Measurements from ENCODE around the gene VN1R5. TPM values are rescaled to one million over a fixed set of nuclear protein-coding genes. Genes with fewer than 3 reads are reported as not detected.
"Not testable (repeated sequence)": the region's sequence is repeated elsewhere in the genome, so short reads cannot be mapped to it uniquely, and the experiment has no call there.

The VN1R5 gene
- total RNA-seq, 1 donor from 2014 or later = not detected

DNA sequence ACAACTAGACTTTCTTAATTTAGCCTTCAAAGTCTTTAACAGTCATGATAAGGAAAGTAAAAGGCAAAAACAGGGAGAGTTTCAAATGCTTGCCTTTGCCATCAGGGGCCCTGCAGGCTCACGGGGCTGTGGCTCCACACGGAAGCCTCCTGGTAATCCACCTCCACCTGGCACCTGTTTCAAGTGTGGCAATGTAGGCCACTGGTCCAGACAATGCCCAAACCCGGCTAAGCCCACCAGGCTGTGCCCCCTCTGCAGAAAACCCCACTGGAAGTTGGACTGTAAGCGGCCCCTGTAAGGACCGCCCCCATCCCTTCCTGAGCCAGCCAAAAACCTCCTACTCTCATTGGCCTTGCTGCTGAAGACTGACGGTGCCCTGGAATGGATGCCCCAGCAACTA lies 32.5 kb downstream of the VN1R5 start:
- Histone ChIP-seq H3K9me3 (no peaks in the 10 kb centered on the region), H3K4me3 (no peak overlapping the region), H3K27ac (no peak overlapping the region), H3K4me1 (no peaks in the 10 kb centered on the region), H3K27me3 (no peaks in the 10 kb centered on the region), H3K36me3 (no peaks in the 10 kb centered on the region)
- intact Hi-C loops (cut with DNase I) = no loop called here
- no peak for DNase-seq (ENCODE audit: low spot score in 2 of 2)
- no peak for TF ChIP-seq CTCF (IDR thresholded peaks at IDR 0.05)

DNA sequence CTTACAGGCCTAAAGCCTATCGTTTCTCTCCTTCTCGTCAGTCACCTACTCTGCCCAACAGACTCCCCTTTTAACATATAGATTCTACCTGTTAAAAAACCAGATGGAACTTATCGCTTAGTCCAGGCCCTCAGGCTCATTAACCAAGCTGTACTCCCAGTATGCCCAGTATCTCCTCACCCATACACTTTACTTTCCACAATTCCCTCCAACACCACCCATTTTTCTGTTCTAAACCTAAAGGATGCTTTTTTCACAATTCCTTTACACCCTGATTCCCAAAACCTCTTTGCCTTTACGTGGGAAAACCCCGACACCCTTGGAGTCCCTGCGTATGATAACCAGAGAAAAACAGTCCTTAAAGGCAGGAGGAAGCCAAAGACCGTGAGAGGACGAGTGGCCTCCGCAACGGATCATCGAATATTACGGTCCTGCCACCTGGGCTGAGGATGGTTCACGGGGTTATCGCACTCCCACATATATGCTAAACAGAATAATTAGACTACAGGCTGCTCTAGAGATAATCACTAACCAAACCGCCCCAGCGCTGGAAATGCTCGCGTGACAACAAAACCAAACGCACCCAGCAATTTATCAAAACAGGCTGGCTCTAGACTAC lies 33.5 kb downstream of the VN1R5 start:
- H3K36me3 ChIP-seq; H3K27ac ChIP-seq; intact Hi-C loops (cut with DNase I); H3K9me3 ChIP-seq; H3K27me3 ChIP-seq; DNase-seq (ENCODE audit: low spot score in 2 of 2); H3K4me3 ChIP-seq; H3K4me1 ChIP-seq: not testable (repeated sequence)

DNA sequence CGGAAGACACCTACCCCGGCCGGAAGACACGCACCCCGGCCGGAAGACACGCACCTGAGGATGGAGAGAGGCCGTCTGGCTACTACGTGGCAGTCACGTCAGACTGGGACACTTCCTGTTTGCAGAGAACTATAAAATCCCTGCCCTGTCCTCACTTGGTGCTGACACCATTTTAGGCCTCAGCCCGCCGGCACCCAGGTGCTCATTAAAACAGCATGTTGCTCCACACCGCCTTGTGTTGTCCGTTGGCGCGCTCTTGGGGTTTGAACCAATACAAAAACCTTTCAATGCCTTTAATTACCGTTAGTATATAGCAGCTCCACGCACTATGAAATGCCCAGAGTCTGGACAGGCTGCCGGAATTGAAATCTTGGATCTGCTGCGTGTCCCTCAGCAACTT lies 34.7 kb downstream of the VN1R5 start:
- Histone ChIP-seq H3K4me3 (no peak overlapping the region), H3K4me1 (no peaks in the 10 kb centered on the region), H3K27ac (no peak overlapping the region), H3K36me3 (no peaks in the 10 kb centered on the region), H3K27me3 (no peaks in the 10 kb centered on the region), H3K9me3 (no peaks in the 10 kb centered on the region)
- TF ChIP-seq CTCF (IDR thresholded peaks at IDR 0.05) = no peak
- intact Hi-C loops (cut with DNase I) = no loop called here
- no peak for DNase-seq (ENCODE audit: low spot score in 2 of 2)

DNA sequence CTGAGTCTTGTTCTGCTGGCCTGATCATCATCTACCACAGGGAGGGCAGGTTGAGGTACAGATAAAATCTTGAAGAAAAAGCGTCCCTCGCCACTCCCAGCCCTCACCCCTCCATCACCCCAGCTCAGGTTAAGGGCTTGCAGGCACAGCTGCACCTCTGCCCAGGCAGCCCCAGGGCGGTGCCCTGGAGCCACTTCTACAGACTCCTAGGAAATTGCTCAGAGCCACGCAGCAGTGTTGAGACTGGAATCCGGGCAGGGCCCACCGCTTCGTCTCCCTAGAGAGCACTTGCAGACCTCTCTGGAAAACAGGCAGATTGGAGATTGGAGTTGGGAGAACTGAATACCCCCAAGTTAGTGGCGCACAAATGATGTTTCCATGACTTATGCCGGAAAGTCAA lies 35.3 kb downstream of the VN1R5 start:
- H3K36me3 ChIP-seq = no peaks in the 10 kb centered on the region
- no peaks in the 10 kb centered on the region for H3K27me3 ChIP-seq
- H3K27ac ChIP-seq = no peak overlapping the region
- TF ChIP-seq CTCF (IDR thresholded peaks at IDR 0.05) = no peak
- no peak overlapping the region for H3K4me3 ChIP-seq
- DNase-seq (ENCODE audit: low spot score in 2 of 2) = no peak
- H3K4me1 ChIP-seq = no peaks in the 10 kb centered on the region
- intact Hi-C loops (cut with DNase I) = no loop called here
- no peaks in the 10 kb centered on the region for H3K9me3 ChIP-seq

DNA sequence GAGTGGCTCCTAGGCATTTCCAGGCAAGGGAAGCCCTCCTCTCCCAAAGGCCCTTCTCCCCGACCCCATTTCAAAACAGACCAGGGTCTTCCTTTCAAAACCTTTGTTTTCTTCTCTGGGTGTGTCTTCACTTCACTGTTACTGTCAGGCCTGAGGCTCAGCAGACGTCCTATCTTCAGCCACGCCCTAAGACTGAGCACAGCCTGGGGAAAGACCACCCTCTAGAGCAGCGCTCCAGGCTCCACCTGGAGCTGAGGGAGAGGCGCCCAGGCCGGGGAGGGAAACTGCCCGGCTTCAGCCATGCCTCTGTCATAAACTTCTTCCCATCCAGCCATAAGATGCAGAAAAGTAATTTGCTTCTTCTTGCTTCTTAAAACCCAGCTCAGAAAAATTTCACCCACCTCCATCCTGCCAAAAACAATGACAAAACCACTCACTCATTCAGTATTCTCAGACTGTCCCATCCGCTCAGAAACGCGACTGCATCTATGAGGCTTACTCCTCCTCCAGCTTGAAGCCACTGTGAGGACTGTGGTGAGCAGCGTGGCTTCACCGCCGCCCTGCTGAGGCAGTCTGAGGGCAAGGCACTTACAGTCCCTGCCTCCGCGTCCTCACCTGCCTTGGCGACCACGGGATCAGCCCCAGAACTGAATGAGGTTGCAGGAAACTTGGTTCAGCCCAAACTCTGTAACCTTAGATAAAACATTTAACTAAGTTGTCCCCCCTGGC lies 36.1 kb downstream of the VN1R5 start:
- no peak overlapping the region for H3K4me3 ChIP-seq
- H3K27ac ChIP-seq = no peak overlapping the region
- no peaks in the 10 kb centered on the region for H3K9me3 ChIP-seq
- intact Hi-C loops (cut with DNase I) = no loop called here
- H3K36me3 ChIP-seq = no peaks in the 10 kb centered on the region
- DNase-seq (ENCODE audit: low spot score in 2 of 2) = no peak
- H3K27me3 ChIP-seq = no peaks in the 10 kb centered on the region
- TF ChIP-seq CTCF (IDR thresholded peaks at IDR 0.05) = no peak
- no peaks in the 10 kb centered on the region for H3K4me1 ChIP-seq

DNA sequence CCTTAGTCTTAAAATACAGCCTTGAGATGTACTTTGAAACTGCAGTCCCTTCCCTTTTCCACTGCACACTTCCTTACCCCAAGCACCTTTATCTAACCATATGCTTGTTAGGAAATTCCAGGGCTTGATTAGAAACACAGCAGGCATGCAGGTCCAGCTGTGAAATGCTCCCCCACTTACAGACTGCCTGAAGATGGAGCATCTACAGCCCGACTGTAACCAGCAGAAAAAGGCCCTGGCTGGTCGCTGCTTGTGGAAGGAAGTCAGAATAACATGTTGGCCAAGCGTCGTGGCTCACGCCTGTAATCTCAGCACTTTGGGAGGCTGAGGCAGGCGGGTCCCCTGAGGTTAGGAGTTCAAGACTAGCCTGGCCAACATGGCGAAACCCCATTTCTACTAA lies 37.2 kb downstream of the VN1R5 start:
- no peaks in the 10 kb centered on the region for H3K36me3 ChIP-seq
- H3K4me3 ChIP-seq = no peak overlapping the region
- H3K27me3 ChIP-seq = no peaks in the 10 kb centered on the region
- H3K9me3 ChIP-seq = no peaks in the 10 kb centered on the region
- no peak for DNase-seq (ENCODE audit: low spot score in 2 of 2)
- no peak for TF ChIP-seq CTCF (IDR thresholded peaks at IDR 0.05)
- no peaks in the 10 kb centered on the region for H3K4me1 ChIP-seq
- H3K27ac ChIP-seq = no peak overlapping the region
- intact Hi-C loops (cut with DNase I) = no loop called here

Measured in ascending aorta (tissue), 2 donors.